OCI-LY3 (cell line): Measurements from ENCODE around the gene GRAMD4.

Source experiments
- CTCF ChIP-seq: fragments of 200-600, 300-600 bp; sonication (generic); IDR thresholded peaks from 2 replicates; pipeline ENCODE4 v1.5.1; 2014; ENCODE audit warnings: antibody characterized with exemption, low read length, low read depth
- EZH2phosphoT487 ChIP-seq: fragments of 200-600 bp; shearing (Covaris generic); IDR thresholded peaks from 2 replicates; pipeline ENCODE4 v1.6.1; 2018; ENCODE audit warnings: antibody characterized with exemption, mixed run types, low read depth

GRCh38 chr22:46625113-46625842 is 5.1 kb downstream of the GRAMD4 start:
- TF ChIP-seq CTCF (no peak), EZH2phosphoT487 (no peak)
